Common myeloid progenitor, CD34-positive (primary cell): ENCODE data around the gene CAMTA1.

Source experiments
- CTCF ChIA-PET: fragments of 350-600 bp; sonication (Branson Sonifier 250); formaldehyde crosslinking; loops from one replicate; lab custom pipeline; 2021; ENCODE audit warnings: antibody characterized with exemption; lab: Charles Lee
- POLR2A ChIA-PET: fragments of 350-600 bp; sonication (Branson Sonifier 250); formaldehyde crosslinking; loops from one replicate; lab custom pipeline; 2021; ENCODE audit warnings: antibody characterized with exemption; lab: Charles Lee
- DNase-seq, 3 donors: peaks; one replicate each; pipeline versions ENCODE4 v3.0.0 to v3.0.0-alpha.2; 2013
- H3K27ac ChIP-seq, 2 experiments: 1 replicate in 1 of 2; 2 replicates in 1 of 2; pipeline ENCODE4 v1.7.0; 2013; ENCODE audit warnings: inconsistent platforms in 2 of 2, low read length in 2 of 2, mild to moderate bottlenecking in 2 of 2, low read depth in 1 of 2, moderate library complexity in 1 of 2; ENCODE audit not compliant: severe bottlenecking in 2 of 2, insufficient read depth in 1 of 2, poor library complexity in 1 of 2
- H3K27me3 ChIP-seq, 5 experiments: replicated peaks in 2 of 5; 1 replicate in 3 of 5; 2 replicates in 2 of 5; pipeline versions ENCODE4 v1.6.1 to v1.7.0; 2013; ENCODE audit warnings: low read length in 4 of 5, mild to moderate bottlenecking in 2 of 5, moderate library complexity in 2 of 5, inconsistent platforms in 1 of 5; ENCODE audit not compliant: insufficient read depth in 5 of 5, control insufficient read depth in 4 of 5
- H3K36me3 ChIP-seq, 4 experiments: 1 replicate in 2 of 4; 2 replicates in 2 of 4; pipeline versions ENCODE4 v1.6.1 to v1.7.0; 2013; ENCODE audit warnings: low read length in 3 of 4, control low read depth in 1 of 4, mild to moderate bottlenecking in 1 of 4; ENCODE audit not compliant: control insufficient read depth in 4 of 4, insufficient read depth in 4 of 4
- H3K4me1 ChIP-seq, 4 experiments: 1 replicate in 3 of 4; 2 replicates in 1 of 4; pipeline versions ENCODE4 v1.6.1 to v1.7.1; 2013; ENCODE audit warnings: low read length in 3 of 4, mild to moderate bottlenecking in 3 of 4, control low read depth in 1 of 4, inconsistent platforms in 1 of 4, moderate library complexity in 1 of 4; ENCODE audit not compliant: control insufficient read depth in 4 of 4, insufficient read depth in 4 of 4; ENCODE audit errors: control extremely low read depth in 1 of 4
- H3K4me3 ChIP-seq, 7 experiments: 1 replicate in 4 of 7; 2 replicates in 3 of 7; pipeline versions ENCODE4 v1.5.1 to v1.7.0; 2013; ENCODE audit warnings: mild to moderate bottlenecking in 7 of 7, low read length in 6 of 7, moderate library complexity in 6 of 7, inconsistent platforms in 2 of 7, low read depth in 2 of 7, control low read depth in 1 of 7; ENCODE audit not compliant: insufficient read depth in 4 of 7, control insufficient read depth in 1 of 7; ENCODE audit errors: extremely low read depth in 1 of 7
- H3K9me3 ChIP-seq, 5 experiments: 1 replicate in 4 of 5; 2 replicates in 1 of 5; pipeline versions ENCODE4 v1.6.1 to v1.7.1; 2013; ENCODE audit warnings: low read length in 4 of 5, mild to moderate bottlenecking in 2 of 5, inconsistent platforms in 1 of 5, low read depth in 1 of 5, moderate library complexity in 1 of 5; ENCODE audit not compliant: control insufficient read depth in 4 of 5, insufficient read depth in 2 of 5; ENCODE audit errors: control extremely low read depth in 1 of 5
- WGBS: methylation state at CpG from one replicate; pipeline ENCODE4 v1.1.5; 2013; ENCODE audit not compliant: insufficient coverage; 5-methylcytosine and 5-hydroxymethylcytosine counted together

Gene CAMTA1

GRCh38 chr1:7726623-7727022, 941.4 kb downstream of the CAMTA1 start:
- CTCF ChIA-PET, result interaction anchor here (1.1 to 3.1 kb wide), 6 partner anchors 8 to 58 kb away, joined by 3 to 14 read pairs (median 4); no protein-coding TSS in a partner anchor

DNA sequence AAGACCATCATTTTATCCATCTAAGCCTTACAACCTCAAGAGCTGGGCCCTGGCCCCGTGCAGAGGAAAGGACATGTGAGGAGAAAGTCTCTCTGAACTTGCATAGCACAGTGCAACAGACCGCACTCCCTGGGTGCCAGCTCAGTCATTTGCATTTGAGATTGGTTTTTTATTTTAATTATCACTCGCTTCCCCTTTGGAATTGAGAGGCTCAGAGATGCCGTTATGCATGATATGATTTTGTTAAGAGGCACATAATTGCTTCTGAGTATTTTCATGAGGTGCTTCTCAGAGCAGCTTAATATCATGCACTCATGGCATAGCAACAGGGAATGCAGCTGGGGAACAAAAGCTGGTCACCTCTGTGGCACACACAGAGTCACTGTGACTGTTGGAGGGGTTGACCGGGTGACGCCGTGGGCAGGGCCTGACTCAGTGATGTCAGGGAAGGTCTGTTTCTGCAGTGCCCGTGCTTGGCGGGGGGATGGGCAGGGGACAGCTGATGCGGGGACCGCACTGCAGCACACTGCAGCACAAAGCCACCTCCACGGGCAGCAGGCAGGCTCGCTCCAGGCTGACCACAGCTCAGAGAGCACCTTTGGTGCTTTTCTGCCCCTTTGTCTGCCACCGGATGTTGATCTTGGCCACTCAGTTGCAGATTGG, 942.7 kb downstream of the CAMTA1 start:
- CTCF ChIA-PET, result interaction anchor here (0.7 to 3.1 kb wide), 6 partner anchors 14 to 180 kb away, joined by 3 to 14 read pairs (median 4); no protein-coding TSS in a partner anchor
- no peak overlapping the region for H3K27ac ChIP-seq
- POLR2A ChIA-PET, result no interaction called here
- H3K36me3 ChIP-seq, result no peaks in the 10 kb centered on the region
- DNase-seq, result no peak
- no peak overlapping the region for H3K4me3 ChIP-seq
- H3K9me3 ChIP-seq, result no peaks in the 10 kb centered on the region
- no peaks in the 10 kb centered on the region for H3K27me3 ChIP-seq
- peaks cover 5 to 31% (median 8%) of the 10 kb centered on the region in 4 experiments for H3K4me1 ChIP-seq
- 96% methylated on average over 13 of the region's 14 CpGs for WGBS

More at GRCh38 chr1:7726623-7727022, 941.4 kb downstream of the CAMTA1 start:
- no peaks in the 10 kb centered on the region for H3K9me3 ChIP-seq
- H3K36me3 ChIP-seq, result no peaks in the 10 kb centered on the region
- POLR2A ChIA-PET, result interaction anchor here (1.0 kb wide), 1 partner anchor 77 kb away, joined by 3 read pairs; no protein-coding TSS in a partner anchor
- no peak overlapping the region for H3K27ac ChIP-seq
- DNase-seq, result peak in 2 of 3 donors; percentile 44 to 57
- peak overlapping the region in 1 of 7 experiments; percentile 7 for H3K4me3 ChIP-seq
- H3K4me1 ChIP-seq, result peaks cover 5 to 31% (median 8%) of the 10 kb centered on the region in 4 experiments
- H3K27me3 ChIP-seq, result no peaks in the 10 kb centered on the region
- 7% methylated on average over 6 of the region's 7 CpGs for whole genome bisulfite sequencing

DNA sequence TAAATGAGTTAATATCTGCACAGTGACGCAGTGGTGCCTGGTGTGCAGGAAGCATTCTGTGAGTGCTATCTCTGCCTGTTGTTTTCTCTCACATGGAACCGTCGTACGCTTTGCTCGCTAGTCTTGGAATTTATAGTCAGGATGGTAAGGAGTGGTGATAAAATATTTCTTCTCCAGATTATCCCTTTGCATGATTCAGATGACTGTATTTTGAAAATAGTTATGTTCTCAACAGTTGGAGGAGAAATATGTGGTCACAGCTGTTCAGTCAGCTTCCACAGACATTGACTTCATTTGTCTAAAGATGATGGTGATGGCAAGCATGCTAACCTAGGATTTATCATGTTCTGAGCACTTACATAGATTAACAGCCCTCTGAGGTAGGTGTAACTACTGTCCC, 944.5 kb downstream of the CAMTA1 start:
- peaks cover 5 to 36% (median 11%) of the 10 kb centered on the region in 4 experiments for H3K4me1 ChIP-seq
- POLR2A ChIA-PET, result no interaction called here
- H3K27ac ChIP-seq, result no peak overlapping the region
- H3K36me3 ChIP-seq, result no peaks in the 10 kb centered on the region
- CTCF ChIA-PET, result no interaction called here
- H3K4me3 ChIP-seq, result no peak overlapping the region
- H3K9me3 ChIP-seq, result no peaks in the 10 kb centered on the region
- 100% methylated on average over 3 of the region's 5 CpGs for WGBS
- H3K27me3 ChIP-seq, result no peaks in the 10 kb centered on the region
- no peak for DNase-seq

GRCh38 chr1:7732331-7732730, 947.1 kb downstream of the CAMTA1 start:
- Histone ChIP-seq H3K27ac (no peak overlapping the region), H3K4me3 (no peak overlapping the region), H3K36me3 (no peaks in the 10 kb centered on the region), H3K27me3 (no peaks in the 10 kb centered on the region), H3K9me3 (no peaks in the 10 kb centered on the region), H3K4me1 (peaks cover 0 to 23% (median 8%) of the 10 kb centered on the region in 4 experiments)
- ChIA-PET POLR2A (no interaction called here), CTCF (interaction anchor here (0.9 kb wide), 1 partner anchor 62 kb away, joined by 3 read pairs; no protein-coding TSS in a partner anchor)
- DNase-seq, result no peak
- over 99% methylated on average over 17 of the region's 19 CpGs for WGBS

GRCh38 chr1:7733276-7733675, 948.0 kb downstream of the CAMTA1 start:
- H3K27ac ChIP-seq, result no peak overlapping the region
- POLR2A ChIA-PET, result no interaction called here
- H3K9me3 ChIP-seq, result no peaks in the 10 kb centered on the region
- peak in 2 of 3 donors; percentile 11 to 34 for DNase-seq
- no peak overlapping the region for H3K4me3 ChIP-seq
- peaks cover 0 to 19% (median 8%) of the 10 kb centered on the region in 4 experiments for H3K4me1 ChIP-seq
- peaks cover 0 to 1% (median 0%) of the 10 kb centered on the region in 4 experiments for H3K36me3 ChIP-seq
- CTCF ChIA-PET, result no interaction called here
- no CpG with 5 or more reads among the region's 2 CpGs for WGBS
- no peaks in the 10 kb centered on the region for H3K27me3 ChIP-seq

DNA sequence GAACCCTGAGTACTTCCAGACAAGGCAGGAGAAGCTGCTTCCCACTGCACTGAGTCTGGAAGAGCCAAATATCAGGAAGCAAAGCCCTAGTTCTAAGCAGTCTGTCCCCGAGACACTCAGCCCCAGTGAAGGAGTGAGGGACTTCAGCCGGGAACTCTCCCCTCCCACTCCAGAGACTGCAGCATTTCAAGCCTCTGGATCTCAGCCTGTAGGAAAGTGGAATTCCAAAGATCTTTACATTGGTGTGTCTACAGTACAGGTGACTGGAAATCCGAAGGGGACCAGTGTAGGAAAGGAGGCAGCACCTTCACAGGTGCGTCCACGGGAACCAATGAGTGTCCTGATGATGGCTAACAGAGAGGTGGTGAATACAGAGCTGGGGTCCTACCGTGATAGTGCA, 952.8 kb downstream of the CAMTA1 start:
- H3K9me3 ChIP-seq, result peaks cover 0 to 12% (median 0%) of the 10 kb centered on the region in 5 experiments
- H3K36me3 ChIP-seq, result peaks cover 0 to 2% (median 0%) of the 10 kb centered on the region in 4 experiments
- H3K4me3 ChIP-seq, result no peak overlapping the region
- H3K27ac ChIP-seq, result no peak overlapping the region
- CTCF ChIA-PET, result interaction anchor here (7.8 to 10.4 kb wide), 2 partner anchors 14 to 70 kb away, joined by 54 to 62 read pairs; no protein-coding TSS in a partner anchor
- H3K27me3 ChIP-seq, result no peaks in the 10 kb centered on the region
- POLR2A ChIA-PET, result no interaction called here
- 94% methylated on average over 4 of the region's 6 CpGs for WGBS
- peaks cover 0 to 20% (median 9%) of the 10 kb centered on the region in 4 experiments for H3K4me1 ChIP-seq
- no peak for DNase-seq

GRCh38 chr1:7743346-7743745, 958.1 kb downstream of the CAMTA1 start:
- Histone ChIP-seq H3K4me3 (no peak overlapping the region), H3K4me1 (peaks cover 0 to 12% (median 7%) of the 10 kb centered on the region in 4 experiments), H3K9me3 (peaks cover 0 to 12% (median 0%) of the 10 kb centered on the region in 5 experiments), H3K27ac (no peak overlapping the region), H3K36me3 (peaks cover 0 to under 1% (median 0%) of the 10 kb centered on the region in 4 experiments), H3K27me3 (no peaks in the 10 kb centered on the region)
- DNase-seq, result no peak
- ChIA-PET CTCF (interaction anchor here (1.3 to 10.4 kb wide), 3 partner anchors 9 to 75 kb away, joined by 3 to 62 read pairs (median 54); no protein-coding TSS in a partner anchor), POLR2A (no interaction called here)
- 96% methylated on average over 6 of the region's 6 CpGs for WGBS
